ENCODE measurements around the gene C6orf58. TPM values are rescaled to one million over a fixed set of nuclear protein-coding genes. Genes with fewer than 3 reads are reported as not detected.

Gene C6orf58
- total RNA-seq = 1.2 TPM

DNA sequence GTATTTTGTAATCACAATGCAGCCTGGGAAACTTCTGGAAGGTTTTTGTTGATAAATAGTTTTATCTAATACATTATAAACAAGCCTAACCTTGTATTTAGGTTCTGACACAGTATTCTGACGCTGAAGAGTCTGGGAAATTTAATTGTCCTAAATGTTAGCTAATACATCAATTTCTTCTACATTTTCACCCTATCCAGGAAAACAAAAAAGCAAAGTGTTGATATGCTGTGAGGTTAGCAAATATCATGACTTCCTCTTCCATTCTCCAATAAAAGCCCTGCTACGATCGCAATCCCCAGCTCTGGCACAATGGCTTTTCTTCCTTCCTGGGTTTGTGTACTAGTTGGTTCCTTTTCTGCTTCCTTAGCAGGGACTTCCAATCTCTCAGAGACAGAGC, at the start of gene C6orf58:
Gene C6orf58 (plus strand): TSS at position 301 of the 400 bp plus-strand sequence. CDS start 12 bp downstream, at position 313.

Other genes with a start within 250 kb of the C6orf58 start
- 48.9 TPM for gene ECHDC1, start 233.6 kb upstream of the C6orf58 start, total RNA-seq
- 105 TPM for gene KIAA0408, start 117.8 kb upstream of the C6orf58 start, total RNA-seq

All from diencephalon (tissue), 1 donor.